Activated CD8-positive, alpha-beta memory T cell treated with anti-CD3 and anti-CD28 coated beads for 24 hours (primary cell): Measurements from ENCODE around the gene SERPINB1.

Experiments used
- DNase-seq: peaks from one replicate; pipeline ENCODE4 v3.0.0-alpha.2; 2020

Gene SERPINB1

DNA sequence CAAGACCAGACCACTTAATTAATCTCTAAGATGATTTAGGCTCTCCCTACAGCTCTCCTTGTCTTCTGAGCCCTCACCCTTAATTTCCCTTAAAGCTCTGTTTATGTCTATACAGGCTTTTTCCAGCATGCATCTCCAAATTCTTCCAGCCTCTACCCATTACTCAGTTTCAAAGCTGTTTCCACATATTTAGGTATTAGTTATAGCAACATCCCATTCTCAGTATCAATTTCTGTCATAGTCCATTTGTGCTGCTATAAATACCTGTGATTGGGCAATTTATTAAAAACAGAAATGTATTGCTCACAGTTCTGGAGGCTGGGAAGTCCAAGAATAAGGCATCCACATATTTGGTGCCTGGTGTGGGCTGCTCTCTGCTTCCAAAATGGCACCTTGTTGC is 2.3 kb upstream of the SERPINB1 start:
- DNase-seq = no peak

DNA sequence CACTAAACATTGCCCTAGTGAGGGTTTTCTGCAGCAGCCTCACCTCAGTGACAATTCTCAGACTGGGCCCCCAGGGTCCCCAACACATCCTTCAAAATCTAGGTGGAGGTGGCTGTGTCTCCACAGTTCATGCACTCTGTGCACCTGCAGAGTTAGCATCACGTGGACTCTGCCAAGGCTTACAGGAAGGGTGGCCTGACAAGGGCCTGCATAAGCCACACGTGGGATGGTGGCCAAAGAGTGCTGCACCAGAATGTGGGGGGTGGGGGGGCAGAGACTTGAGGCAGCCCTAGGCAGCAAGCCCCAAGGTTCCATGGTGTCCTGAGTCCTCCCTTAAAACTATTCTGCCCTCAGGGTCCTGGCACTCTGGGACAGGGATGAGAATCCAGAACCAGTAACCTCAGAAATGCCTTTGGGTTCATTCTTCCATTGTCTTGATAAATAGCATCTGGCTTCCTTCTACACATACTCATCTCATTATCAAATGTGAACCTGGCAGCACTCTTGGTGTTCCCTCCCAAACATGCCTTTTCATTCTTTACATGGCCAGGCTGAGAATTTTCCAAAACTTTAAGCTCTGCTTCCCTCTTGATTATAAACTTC is 1.6 kb upstream of the SERPINB1 start:
- no peak for DNase-seq

DNA sequence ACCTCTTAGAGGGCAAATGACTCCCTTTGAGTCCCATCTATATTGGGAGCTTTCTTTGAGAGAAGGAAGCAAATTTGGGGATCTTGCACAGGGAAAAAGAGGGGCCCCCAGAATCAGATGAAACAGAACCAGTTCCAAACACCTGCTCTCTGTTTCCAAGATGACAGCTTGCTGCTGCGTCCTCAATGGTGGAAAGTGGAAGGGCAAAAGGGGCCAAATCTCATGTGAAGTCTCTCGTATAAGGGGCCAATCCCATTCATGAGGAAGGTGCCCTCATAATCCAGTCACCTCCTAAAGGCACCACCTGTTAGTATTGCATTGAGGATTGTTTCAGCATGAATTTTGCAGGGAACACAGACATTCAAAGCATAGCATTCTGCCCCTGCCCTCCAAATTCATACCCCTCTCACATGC is 483 bp upstream of the SERPINB1 start:
- no peak for DNase-seq

DNA sequence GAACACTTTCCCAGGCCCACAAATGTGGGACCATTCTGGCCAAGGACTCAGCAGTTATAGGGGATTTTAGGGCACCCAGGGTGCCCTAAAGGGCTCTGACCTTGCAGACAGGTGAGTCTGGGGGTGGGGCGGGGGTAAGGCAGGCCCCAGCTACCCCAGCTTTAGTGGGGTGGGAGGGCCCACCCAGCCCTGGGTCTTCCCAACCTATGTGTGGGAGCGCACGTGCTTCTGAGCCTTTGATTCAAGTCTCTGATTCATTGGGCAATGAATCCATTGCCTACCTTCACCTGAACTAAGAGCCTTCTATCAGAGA is 958 bp downstream of the SERPINB1 start:
- no peak for DNase-seq

DNA sequence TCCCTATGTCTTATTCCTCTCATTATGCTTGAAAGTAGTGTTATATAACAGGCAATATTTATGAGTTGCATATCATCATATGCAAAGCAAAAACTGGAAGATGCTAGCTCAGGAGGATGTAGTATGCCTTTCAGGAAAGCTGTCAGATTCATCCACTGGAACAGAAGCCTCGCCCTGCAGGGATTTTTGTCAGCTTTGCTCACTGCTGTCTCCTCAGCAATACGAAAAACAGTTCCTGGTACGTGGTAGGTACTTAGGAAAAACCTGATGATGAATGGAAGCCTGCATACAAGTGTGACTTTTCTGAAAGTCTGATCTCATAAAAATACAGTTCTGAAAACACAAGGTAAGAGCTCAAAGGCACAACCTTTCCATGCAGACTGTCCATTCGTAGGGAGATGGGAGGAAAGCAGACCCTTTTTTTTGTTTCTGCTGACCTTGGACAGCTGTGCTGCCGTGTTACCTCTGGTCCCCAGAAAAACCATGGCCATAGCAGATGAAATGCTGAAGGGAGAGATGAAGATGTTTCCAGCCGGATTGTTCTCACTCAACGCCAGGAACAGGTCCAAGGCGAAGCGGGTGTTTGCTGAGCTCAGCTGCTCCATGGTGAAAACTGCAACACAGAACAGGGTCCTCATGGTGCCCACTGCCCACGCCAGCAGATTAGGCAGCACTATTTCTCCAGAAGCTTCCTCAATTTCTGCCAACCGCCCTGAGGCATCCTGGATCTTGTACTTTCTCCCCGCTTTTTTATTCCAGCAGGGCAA is 1.5 kb downstream of the SERPINB1 start:
- DNase-seq = no peak

DNA sequence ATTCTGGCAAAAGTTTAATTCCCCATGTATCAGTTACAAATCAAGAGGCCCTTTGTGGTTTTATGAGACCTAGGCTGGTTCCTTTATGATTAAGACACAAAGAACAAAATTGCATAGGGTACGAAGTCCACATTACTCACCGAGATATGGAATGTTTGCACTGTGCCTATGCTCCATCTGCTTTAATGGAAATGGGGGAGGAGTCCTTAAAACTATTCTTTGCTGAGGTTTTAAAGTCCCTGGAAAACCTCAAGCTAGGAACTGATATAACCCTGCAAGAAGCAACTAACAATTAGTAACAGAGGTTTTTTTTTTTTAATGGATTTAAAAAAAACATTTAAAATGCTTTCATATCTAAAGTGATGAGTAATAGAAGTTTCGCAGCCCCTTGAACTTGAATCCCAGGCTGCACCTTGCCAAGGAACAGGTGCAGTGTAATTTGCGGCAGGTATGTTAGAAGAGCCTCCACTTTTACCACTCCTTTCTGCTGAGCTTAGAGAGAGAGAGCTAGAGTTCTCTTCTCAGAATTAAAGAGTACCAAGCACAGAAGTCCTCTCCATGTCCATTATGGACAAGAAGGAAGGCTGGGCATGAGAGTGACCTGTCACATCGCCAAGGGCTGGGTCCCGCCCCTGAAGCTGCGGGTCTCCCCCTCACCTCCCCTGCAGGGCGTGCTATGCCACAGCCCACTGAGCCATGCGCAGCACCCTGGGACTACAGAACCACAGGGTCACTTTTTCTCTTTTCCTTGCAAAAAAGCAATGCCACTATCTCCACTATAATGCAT is 2.3 kb downstream of the SERPINB1 start:
- DNase-seq = no peak

DNA sequence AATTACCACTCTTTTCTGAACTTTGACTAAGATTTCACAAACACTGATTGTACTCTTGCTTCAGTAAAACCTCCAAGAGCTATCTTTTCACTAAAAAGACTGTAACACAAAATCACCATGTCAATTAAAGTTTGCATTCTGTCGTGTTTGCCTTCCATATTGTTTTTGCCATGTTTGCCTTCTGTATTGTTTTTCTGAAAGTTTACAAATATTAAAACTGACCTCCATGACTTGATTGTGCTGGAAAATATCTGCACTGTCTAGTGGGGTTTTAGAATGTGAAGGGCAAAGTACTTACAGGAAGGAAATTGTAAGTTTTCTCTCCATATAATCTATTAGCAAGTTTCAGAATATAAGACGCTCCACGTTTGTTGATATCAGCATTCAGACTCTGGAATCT is 3.4 kb downstream of the SERPINB1 start:
- DNase-seq = no peak

DNA sequence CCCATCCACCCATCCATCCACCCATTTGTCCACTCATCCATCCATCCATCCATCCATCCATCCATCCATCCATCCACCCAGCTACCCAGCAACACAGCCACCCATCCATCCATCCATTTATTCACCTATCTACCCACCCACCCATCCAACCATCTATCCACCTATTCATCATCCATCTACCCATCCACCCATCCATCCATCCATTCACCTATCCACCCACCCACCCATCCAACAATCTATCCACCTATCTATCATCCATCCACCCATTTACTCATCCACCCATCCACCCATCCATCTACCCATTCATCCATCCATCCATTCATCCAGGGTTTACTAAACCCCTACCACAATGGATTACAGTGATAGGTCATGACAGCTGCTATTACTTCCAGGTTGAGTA is 7.4 kb downstream of the SERPINB1 start:
- DNase-seq = no peak

DNA sequence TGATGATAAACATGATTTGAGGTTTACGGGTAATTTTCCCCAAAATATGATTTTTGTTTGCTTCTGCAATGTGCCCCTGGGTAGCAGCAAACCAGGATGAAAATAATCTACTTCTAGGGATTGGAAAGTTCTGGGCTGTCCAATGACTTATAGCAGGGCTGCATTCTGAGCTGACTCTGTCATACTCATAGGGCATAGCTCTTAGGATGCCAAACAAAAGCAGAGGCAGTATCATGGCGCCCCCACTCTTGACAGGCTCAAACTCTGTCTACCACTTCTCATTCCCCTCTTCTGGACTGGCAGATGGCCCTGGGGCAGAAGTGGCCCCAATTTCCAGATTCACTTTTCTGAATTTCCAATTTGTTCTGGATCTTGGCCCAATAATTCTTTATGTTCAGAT is 10.3 kb downstream of the SERPINB1 start:
- DNase-seq = no peak

DNA sequence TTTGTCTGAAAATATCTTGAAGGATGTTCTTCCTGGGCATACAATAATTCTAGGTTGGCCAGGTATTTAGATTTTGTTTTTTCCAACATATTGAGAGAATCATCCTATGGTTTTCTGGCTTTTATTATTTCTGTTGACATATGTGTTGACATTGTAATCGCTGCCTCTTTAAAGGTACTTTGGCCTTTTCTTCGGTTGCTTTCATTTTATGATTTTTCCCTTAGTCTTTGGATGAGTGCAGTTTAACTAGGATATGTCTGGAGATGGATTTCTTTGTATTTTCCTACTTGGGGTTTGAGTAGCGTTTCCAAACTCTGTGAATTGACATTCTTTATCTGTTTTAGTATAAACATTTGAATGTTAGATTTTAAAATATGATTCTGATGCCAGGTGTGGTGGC is 11.5 kb downstream of the SERPINB1 start:
- DNase-seq = no peak

DNA sequence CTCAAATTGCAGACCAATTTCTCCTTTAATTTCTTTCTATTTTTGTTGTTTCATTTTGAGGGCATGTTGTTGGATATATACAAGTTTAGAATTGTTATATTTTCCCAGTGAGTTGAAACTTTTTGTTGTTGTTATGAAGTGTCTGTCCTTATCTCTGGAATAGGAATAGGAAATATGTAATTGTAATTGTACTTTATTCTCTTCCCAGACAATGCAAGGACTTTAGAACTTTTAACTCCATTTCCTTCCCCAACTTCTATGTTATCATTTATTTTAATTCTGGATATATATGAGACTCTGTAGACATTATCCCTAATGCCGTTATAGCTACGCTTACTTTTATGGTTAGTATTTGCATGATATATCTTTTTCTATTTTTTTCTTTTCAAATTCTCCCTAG is 12.4 kb downstream of the SERPINB1 start:
- DNase-seq = no peak

DNA sequence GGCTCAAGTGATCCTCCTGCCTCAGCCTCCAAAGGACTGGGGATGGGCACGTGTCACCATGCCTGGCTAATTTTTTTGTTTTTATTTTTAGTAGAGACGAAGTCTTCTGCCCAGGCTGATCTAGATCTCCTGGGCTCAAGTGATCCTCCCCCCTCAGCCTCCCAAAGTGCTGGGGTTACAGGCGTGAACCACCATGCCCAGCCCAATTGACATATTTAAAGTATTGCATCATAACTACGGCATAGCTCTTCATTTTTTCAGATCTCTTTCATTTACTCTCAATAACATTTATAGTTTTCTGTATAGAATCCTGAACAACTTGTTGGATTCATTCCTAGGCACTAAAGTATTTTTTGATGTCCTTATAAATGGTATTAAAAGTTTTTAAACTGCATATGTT is 13.0 kb downstream of the SERPINB1 start:
- DNase-seq = no peak

DNA sequence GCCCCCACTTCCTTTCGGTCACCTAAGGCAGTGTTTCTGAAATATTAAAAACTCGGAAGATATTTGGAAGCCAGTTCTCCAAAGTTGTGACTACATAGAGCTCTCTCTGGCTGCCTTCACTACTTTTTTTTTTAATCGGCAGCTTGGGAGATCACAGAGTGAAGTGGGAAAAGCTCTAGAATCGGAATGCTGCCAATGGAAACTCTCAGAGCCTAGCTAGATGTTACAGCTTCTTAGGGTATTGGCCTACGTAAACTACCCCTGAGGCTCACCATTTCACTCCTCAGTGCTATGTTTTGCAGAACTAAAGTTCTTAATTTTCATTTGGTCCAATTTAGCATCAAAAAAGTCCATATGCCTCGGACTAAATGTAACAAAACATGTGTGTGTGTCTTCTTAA is 14.5 kb downstream of the SERPINB1 start:
- no peak for DNase-seq

DNA sequence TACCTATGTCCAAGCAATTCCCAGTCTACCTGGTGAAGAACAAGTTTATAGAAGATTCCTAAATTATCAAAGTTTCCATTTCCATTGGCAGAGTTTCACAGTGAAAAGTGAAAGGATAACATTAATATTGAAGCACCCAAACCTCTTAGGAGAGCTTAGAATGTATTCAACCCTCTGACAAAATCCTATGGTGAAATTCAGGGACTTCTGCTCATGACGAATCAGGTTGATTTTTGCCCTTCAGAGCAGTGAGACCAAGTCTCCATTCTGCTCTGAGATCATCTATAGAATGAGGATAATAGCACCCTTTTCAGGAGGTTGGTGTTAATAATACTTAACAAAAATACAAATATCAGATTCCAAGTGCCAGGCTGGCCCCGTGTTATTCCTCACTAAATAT is 15.5 kb downstream of the SERPINB1 start:
- no peak for DNase-seq

DNA sequence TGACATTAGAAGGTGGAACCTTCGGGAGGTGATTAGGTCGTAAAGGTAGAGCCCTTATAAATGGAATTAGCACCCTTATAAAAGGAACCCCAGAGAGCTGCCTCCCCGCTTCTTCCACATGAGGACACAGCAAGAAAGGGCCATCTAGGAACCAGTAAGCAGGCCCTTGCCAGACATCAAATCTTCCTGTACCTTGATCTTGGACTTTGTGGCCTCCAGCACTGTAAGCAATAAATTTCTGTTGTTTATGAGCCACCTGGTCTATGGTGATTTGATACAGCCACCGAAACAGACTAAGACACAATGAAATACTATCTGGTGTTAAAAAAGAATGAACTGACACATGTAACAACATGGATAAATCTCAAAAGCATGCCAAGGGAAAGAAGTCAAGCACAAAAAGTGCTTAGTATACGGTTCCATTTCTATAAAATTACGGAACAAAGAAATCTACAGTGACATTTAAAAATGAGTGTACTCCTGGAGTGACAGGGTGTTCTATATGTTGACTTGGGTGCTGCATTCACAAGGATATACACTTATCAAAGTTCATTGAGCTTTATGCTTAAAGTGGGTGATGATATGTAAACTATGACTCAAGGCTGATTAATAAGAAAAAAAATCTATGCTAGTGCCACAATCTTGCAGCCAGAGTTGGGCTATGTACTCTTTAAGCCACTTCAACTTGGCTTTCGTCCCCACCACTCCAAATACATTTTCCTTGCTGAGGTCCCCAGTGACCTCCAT is 18.4 kb downstream of the SERPINB1 start:
- no peak for DNase-seq

DNA sequence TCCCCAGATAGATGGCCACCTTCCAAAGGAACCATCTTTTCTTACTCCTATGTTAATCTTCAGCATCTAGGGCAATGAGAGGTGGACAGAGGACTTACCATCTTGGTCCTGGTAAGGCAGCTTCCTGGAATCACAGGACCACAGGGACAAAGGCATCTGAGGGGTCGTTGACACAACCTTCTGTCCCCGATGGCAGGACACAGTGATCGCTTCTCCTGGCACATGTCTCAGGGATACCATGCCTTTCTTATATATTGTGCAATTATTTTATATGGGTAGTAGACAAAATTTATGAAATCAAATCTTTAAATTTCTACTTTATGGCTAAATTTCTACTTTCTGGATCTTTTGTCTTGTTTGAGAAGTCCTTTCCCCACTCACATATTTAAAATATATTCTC is 20.1 kb downstream of the SERPINB1 start:
- no peak for DNase-seq

DNA sequence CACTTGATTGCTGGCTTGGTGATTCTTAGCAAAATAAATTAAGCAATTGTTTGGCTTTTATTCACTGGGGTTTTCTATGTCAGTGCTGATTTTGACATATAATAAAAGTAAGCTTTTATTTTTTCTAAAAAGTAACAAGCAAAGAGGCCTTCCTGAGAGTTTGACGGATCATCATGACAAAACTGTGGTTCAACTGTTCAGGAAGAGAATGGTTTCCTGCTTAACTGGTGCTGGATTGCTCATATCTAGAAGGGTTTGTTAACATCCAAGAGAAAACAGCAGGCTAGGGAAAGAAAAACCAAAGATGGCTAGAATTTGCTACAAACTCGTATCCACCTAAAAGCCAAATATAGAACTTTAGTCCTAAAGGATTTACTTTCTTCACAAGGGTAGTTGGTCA is 21.2 kb downstream of the SERPINB1 start:
- DNase-seq = no peak

DNA sequence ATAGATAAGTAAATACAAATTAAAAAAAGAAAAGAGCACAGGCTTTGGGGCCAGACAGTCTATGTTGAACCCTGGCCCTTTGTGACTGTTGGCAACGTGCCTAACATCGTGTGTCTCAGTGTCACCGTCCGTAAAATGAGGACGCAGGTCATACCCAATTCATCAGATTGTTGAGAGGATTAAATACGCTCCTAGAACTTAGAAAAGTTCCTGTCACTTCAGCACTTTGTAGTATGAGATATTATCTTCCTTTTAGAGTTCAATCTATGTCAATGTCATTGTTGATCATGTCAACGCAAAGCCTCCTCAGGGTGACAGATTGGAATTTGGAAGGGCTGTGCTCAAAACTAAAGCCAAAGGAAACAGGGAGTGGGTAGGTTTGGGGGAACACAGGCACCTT is 21.7 kb downstream of the SERPINB1 start:
- no peak for DNase-seq

DNA sequence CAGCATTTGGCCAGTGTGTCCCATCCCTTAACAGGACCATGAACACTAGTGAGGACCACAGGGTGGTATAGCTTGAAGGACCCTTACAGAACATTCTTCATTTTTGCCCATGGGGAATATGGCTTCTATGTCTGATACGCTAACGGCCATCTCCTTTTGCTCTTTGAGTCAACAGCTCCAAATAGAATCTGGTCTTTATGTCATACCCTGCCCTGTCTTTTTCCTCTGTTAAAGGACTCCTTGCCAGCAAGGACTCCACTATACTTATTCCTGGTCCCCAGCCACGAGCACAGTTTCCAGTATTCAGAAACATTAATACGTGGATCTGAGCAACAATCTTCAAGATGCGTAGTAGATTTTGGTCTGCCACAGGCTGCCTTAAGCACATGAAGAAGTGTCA is 22.5 kb downstream of the SERPINB1 start:
- no peak for DNase-seq

DNA sequence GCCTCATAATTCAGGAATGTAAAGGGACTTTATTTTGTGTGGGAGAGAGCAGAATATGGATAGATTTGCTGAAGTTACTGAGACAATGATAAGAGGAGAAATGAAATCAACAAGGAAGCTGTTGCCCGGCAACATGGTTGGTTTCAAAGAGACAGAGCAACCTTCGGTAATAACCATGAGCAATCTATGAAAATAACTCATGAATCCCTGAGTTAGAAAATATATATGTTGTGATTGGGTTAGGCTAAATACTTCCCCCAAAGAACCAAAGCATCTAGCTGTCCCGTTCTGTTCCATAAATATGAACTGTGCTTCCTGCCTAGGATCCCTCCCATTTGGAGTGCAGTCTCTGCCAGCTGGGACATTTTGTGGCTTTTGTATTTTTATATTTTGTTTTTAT is 23.1 kb downstream of the SERPINB1 start:
- DNase-seq = no peak

DNA sequence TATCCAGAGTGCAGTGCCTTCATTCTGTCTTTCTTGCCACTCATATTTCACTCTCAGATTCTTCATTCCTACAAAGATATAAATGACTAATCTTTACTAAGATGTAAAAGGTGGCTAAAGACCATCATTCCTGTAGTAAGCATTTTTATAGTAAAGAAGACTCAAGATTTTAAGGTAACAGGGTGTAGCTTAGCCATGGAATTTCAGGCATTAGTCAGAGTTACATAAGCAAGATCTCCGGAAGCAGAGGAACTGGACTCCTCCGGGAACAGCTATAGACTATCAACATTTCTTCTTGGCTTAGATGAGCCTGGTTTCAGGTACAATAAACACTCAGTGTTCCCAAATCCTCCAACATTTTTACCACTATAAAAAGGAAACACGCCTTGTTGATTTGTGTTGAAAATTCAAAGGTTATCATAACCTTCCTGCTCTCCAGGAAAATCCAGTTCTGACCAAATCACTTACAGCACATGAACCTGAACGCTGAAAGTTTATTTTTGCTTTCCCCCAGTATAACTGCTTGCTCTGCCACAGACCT is 23.7 kb downstream of the SERPINB1 start:
- DNase-seq = no peak

DNA sequence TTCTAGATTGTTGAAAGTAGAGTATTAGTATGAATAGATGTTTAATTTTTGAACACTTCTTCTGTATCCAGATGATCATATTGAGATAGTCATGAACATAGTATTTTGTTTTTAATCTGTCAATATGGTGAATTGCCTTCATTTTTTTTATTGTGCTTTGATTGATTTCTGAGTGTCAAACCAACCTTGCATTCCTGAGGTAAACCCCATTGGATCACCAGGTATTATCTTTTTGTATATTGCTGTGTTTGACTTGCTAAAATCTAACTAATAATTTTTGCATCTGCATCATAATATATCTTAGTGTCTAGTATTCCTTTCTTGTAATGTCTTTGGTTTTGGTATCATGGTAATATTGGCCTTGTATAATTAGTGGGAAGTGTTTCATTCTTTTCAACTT is 25.5 kb downstream of the SERPINB1 start:
- DNase-seq = no peak

DNA sequence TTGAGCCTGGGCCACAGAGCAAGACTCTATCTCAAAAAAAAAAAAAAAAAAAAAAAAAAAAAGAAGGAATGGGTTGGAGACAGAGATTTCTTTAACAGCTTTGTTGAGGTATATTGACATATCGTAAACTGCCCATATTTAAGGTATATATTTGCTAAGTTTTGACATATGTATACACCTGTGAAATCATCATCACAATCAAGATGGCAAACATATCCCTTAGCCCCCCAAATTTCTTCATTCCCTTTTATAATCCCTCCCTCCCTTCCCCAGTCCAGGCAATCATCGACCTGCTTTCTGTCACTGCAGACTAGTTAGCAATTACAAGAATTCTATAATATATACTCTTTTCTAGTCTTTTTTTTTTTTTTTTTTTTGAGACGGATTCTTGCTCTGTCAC is 29.0 kb downstream of the SERPINB1 start:
- no peak for DNase-seq
